Thyroid gland (tissue), 4 donors: ENCODE measurements around the gene C1orf159. TPM values are rescaled to one million over a fixed set of nuclear protein-coding genes. Genes with fewer than 3 reads are reported as not detected.
"Not testable (repeated sequence)": the region's sequence is repeated elsewhere in the genome, so short reads cannot be mapped to it uniquely, and the experiment has no call there.

ENCODE experiments used
- DNase-seq, 2 donors: peaks; one replicate each; pipeline ENCODE4 v3.0.0-alpha.2; 2019
- H3K27ac ChIP-seq, 3 donors: fragments of 200-600 bp; sonication (generic); 1 replicate in 2 of 3; 2 replicates in 1 of 3; pipeline ENCODE4 v1.5.1; 2016 to 2019; ENCODE audit warnings: mild to moderate bottlenecking in 1 of 3, moderate library complexity in 1 of 3
- H3K27me3 ChIP-seq: fragments of 200-600 bp; sonication (generic); one replicate; pipeline ENCODE4 v1.5.1; 2019
- H3K36me3 ChIP-seq, 2 donors: fragments of 200-600 bp; sonication (generic); one replicate each; pipeline ENCODE4 v1.5.1; 2016 to 2019
- H3K4me1 ChIP-seq, 2 donors: fragments of 200-600 bp; sonication (generic); one replicate each; pipeline ENCODE4 v1.5.1; 2017 to 2019
- H3K4me3 ChIP-seq, 3 donors: fragments of 200-600 bp; sonication (generic); replicated peaks in 1 of 3; 1 replicate in 2 of 3; 2 replicates in 1 of 3; pipeline ENCODE4 v1.5.1; 2016; ENCODE audit warnings: mild to moderate bottlenecking in 1 of 3
- H3K9me3 ChIP-seq: fragments of 200-600 bp; sonication (generic); one replicate; pipeline ENCODE4 v1.5.1; 2017
- CTCF ChIP-seq, 6 experiments: fragments of 200-600 bp in 3 of 6; fragments of 450-650 bp in 3 of 6; sonication (generic) in 3 of 6; IDR thresholded peaks; one replicate each; pipeline ENCODE4 v1.5.1; 2016 to 2019; ENCODE audit warnings: antibody characterized with exemption in 6 of 6, mild to moderate bottlenecking in 2 of 6, inconsistent platforms in 1 of 6, moderate library complexity in 1 of 6
- POLR2A ChIP-seq, 2 donors: fragments of 450-650 bp; IDR thresholded peaks; one replicate each; pipeline ENCODE4 v1.6.1; 2017; ENCODE audit warnings: antibody characterized with exemption in 2 of 2, mild to moderate bottlenecking in 2 of 2, moderate library complexity in 1 of 2
- WGBS, 2 donors: methylation state at CpG; one replicate each; pipeline ENCODE4 v1.1.5; 2017; 5-methylcytosine and 5-hydroxymethylcytosine counted together
- intact Hi-C: fragments of 100-400 bp; cut with DNase I; formaldehyde crosslinking; loops from one replicate; pipeline ENCODE4 v1.15.1; 2023
- total RNA-seq, 4 donors: library from RNA; depleted of rRNA; stranded (reverse); fragments of >200 nt; gene quantifications; one replicate each; pipeline ENCODE4 v1.2.3, GENCODE V29; 2016

C1orf159 gene
- total RNA-seq, 4 donors from 2014 or later, result 10.3 to 27.6 (median 19.6) TPM

GRCh38 chr1:1106510-1107221 lies 9.2 kb downstream of the C1orf159 start:
- no peak for TF ChIP-seq POLR2A (IDR thresholded peaks at IDR 0.05)
- TF ChIP-seq CTCF (IDR thresholded peaks at IDR 0.05), result no peak
- no peaks in the 10 kb centered on the region for H3K36me3 ChIP-seq
- WGBS, 2 donors, result 95 to 96% methylated on average over 19 to 24 of the region's 31 CpGs
- no peak overlapping the region for H3K27ac ChIP-seq
- H3K9me3 ChIP-seq, result no peaks in the 10 kb centered on the region
- no peak for DNase-seq
- H3K4me3 ChIP-seq, result no peak overlapping the region
- H3K4me1 ChIP-seq, result no peaks in the 10 kb centered on the region
- H3K27me3 ChIP-seq, result no peaks in the 10 kb centered on the region
- intact Hi-C loops, result no loop called here

- 91 to 93% methylated on average over 6 of the region's 6 CpGs for WGBS, 2 donors
- DNase-seq, intact Hi-C loops: not testable (repeated sequence)
Observed at GRCh38 chr1:1104152-1104551, 11.7 kb downstream of the C1orf159 start.

GRCh38 chr1:1101503-1101902 lies 14.4 kb downstream of the C1orf159 start:
- 88 to 91% methylated on average over 7 of the region's 7 CpGs for WGBS, 2 donors
- DNase-seq, result no peak
- intact Hi-C loops, result no loop called here
- Histone ChIP-seq H3K27ac (no peak overlapping the region), H3K9me3 (no peaks in the 10 kb centered on the region), H3K27me3 (no peaks in the 10 kb centered on the region), H3K4me1 (no peaks in the 10 kb centered on the region), H3K36me3 (no peaks in the 10 kb centered on the region), H3K4me3 (no peak overlapping the region)
- TF ChIP-seq CTCF (IDR thresholded peaks at IDR 0.05) (no peak), POLR2A (IDR thresholded peaks at IDR 0.05) (no peak)

More at GRCh38 chr1:1104152-1104551, 11.7 kb downstream of the C1orf159 start:
- not testable (repeated sequence) for H3K27ac ChIP-seq, H3K9me3 ChIP-seq, H3K27me3 ChIP-seq, H3K36me3 ChIP-seq, H3K4me3 ChIP-seq, H3K4me1 ChIP-seq

DNA sequence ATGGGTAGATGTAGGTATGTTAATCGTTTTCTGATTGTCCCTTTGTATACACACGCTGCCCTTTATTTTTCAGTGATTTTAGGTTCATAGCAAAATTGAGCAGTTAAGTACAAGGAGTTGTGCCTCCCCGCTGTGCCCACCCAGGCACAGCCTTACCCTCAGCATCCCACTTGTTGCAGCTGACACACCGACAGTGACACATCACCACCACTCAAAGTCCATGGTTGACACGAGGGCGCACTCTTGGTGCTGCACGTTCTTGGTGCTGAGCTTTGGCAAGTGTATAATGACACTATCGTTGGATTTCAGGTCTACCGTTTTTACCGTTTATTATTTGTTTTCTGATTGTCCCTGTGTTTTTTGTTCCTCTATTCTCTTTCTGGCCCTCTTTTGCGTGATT lies 15.6 kb downstream of the C1orf159 start:
- WGBS, 2 donors, result 91 to 97% methylated on average over 11 of the region's 11 CpGs
- H3K36me3 ChIP-seq, result no peaks in the 10 kb centered on the region
- H3K9me3 ChIP-seq, result no peaks in the 10 kb centered on the region
- H3K4me3 ChIP-seq, result no peak overlapping the region
- no peaks in the 10 kb centered on the region for H3K27me3 ChIP-seq
- H3K27ac ChIP-seq, result no peak overlapping the region
- intact Hi-C loops, result no loop called here
- no peaks in the 10 kb centered on the region for H3K4me1 ChIP-seq
- TF ChIP-seq POLR2A (IDR thresholded peaks at IDR 0.05) (no peak), CTCF (IDR thresholded peaks at IDR 0.05) (no peak)
- no peak for DNase-seq

GRCh38 chr1:1099506-1100183 lies 16.2 kb downstream of the C1orf159 start:
- H3K4me1 ChIP-seq, result no peaks in the 10 kb centered on the region
- H3K27ac ChIP-seq, result no peak overlapping the region
- 79 to 89% methylated on average over 4 of the region's 4 CpGs for WGBS, 2 donors
- no peak for DNase-seq
- intact Hi-C loops, result no loop called here
- H3K27me3 ChIP-seq, result no peaks in the 10 kb centered on the region
- TF ChIP-seq POLR2A (IDR thresholded peaks at IDR 0.05) (no peak), CTCF (IDR thresholded peaks at IDR 0.05) (no peak)
- no peaks in the 10 kb centered on the region for H3K36me3 ChIP-seq
- no peak overlapping the region for H3K4me3 ChIP-seq
- no peaks in the 10 kb centered on the region for H3K9me3 ChIP-seq
